Stimulated activated CD4-positive, alpha-beta T cell treated with anti-CD3 and anti-CD28 coated beads, Interleukin-2, amount 100 ng/mL, for 24 hours (primary cell): Measurements from ENCODE around the gene LIPT1.
"Not testable (repeated sequence)": the region's sequence is repeated elsewhere in the genome, so short reads cannot be mapped to it uniquely, and the experiment has no call there.

Experiments
- DNase-seq, 2 donors: peaks; one replicate each; pipeline ENCODE4 v3.0.0-alpha.2; 2020

The LIPT1 gene

GRCh38 chr2:99180755-99181623 lies 26.2 kb downstream of the LIPT1 start, which contains the start of the genes MITD1 and MRPL30:
Gene MITD1, minus strand, starts transcription at chr2:99181058. Its CDS starts 77 bp downstream, at chr2:99180981.
Gene MRPL30, plus strand, starts transcription at chr2:99181184. Its CDS starts 5,020 bp downstream, at chr2:99186204.
- DNase-seq, result peak; percentile 83 to 89

DNA sequence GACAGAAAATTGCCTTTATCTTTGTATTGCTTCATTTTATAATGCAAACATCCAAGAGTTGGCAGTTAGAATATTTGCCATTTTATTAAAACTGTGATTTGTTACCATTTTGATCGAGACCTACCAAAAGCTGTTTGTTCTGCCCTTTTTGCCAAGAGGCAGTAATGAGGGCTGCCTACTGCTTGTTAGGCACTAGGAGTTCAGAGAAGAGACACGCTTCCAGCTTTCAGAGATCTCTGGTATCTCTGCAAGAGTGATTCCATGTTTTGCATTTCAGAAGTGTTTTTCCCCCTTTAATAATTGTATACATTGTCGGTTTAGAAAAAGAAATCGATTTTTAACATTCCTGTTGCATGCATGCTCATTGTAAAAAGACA lies 26.8 kb downstream of the LIPT1 start:
- DNase-seq, result no peak

- no peak for DNase-seq
Observed at GRCh38 chr2:99183025-99183424, 28.3 kb downstream of the LIPT1 start.

DNA sequence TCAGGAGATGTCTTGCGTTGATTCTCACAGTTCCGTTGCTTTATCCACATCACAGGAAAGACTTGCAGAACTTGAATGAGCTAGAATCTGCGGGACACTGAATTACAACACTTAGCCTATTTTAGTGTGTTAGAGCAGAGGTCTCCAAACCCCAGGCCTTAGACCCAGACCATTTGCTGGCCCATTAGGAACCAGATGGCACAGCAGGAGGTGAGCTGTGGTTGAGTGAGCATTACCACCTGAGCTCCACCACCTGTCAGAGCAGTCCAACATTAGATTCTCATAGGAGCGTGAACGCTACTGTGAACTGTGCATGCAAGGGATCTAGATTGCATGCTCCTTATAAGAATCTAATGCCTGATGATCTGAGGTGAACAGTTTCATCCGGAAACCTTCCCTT lies 30.0 kb downstream of the LIPT1 start:
- DNase-seq, result no peak

DNA sequence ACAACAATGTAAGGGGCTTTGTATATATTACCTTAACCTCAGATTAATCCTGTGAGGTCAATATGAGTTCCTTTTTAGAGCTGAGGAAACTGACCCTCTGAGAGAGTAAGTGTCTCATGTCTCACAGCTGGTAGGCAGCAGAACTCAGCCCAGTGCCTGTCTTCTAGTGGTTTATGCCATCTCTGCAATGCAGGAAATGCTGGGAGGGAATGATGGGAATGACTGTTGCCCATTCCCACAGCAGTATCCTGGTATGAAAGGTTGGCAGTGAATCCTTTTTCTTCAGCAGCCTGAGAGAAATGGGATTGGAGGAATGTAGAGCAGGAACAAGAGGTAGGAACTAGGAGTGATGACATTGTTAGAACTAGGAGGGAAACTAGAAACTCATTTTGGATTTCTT lies 32.2 kb downstream of the LIPT1 start:
- no peak for DNase-seq

DNA sequence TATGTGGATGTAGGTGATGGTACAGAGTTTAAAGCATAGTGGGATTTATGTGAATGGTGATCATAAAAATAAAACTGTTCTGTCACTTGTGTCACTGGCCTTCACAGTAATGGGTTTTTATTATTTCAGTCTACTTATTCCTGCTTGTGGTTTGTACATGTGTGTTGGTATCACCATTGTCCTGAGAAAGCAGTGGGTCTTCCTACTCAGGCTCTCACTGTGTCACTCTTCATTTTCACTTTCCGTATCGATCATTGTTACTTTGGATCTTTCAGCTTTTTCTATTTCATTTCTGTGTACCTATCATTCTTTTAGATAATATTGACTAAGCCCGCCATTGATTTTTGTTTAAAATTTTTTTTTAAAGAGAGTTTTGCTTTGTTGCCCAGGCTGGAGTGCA lies 33.6 kb downstream of the LIPT1 start:
- DNase-seq, result no peak

- DNase-seq, result no peak
Observed at GRCh38 chr2:99190548-99190947, 35.8 kb downstream of the LIPT1 start.

GRCh38 chr2:99192364-99192763 lies 37.6 kb downstream of the LIPT1 start:
- not testable (repeated sequence) for DNase-seq

GRCh38 chr2:99198103-99198841 lies 43.5 kb downstream of the LIPT1 start:
- DNase-seq, result no peak

GRCh38 chr2:99200076-99200800 lies 45.5 kb downstream of the LIPT1 start:
- DNase-seq, result no peak

- DNase-seq, result no peak
Observed at GRCh38 chr2:99201959-99202678, 47.4 kb downstream of the LIPT1 start.

DNA sequence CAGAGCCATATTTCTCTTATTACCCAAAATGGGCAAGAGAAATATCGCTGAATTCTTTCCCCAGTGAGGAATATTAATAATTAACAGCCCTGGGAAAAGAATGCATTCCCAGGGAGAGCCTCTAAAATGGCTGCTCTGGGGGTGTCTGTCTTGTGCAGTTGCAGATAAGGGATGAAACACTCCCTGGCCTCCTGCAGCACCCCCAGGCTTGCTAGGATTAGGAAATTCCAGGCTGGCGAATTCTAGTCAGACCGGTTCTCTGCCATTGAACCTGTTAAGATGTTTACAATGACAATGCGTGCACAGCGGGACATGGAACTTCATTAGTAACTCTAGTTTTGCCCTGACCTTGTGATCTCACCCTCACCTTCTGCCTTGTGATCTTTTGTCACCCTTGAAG lies 50.7 kb downstream of the LIPT1 start:
- DNase-seq, result no peak
